DMS53 (cell line): ENCODE results near the gene NKAIN2.

Source experiments
- DNase-seq: peaks from one replicate; lab custom pipeline; 2025; lab: John Stamatoyannopoulos, UW

NKAIN2 gene

DNA sequence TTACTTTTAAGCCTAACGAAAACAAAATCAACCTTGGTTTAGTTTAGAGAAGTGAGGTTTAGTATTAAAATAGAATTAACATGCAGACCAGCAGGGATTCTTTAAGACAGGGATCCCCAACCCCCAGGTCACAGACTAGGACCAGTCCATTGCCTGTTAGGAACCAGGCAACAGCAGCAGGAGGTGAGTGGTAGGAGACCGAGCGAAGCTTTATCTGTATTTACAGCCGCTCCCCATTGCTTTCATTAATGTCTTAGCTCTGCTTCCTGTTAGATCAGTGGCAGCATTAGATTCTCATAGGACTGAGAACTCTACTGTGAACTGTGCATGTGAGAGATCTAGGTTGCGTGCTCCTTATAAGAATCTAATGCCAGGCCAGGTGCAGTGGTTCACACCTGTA is 225.9 kb downstream of the NKAIN2 start:
- DNase-seq, result no peak

DNA sequence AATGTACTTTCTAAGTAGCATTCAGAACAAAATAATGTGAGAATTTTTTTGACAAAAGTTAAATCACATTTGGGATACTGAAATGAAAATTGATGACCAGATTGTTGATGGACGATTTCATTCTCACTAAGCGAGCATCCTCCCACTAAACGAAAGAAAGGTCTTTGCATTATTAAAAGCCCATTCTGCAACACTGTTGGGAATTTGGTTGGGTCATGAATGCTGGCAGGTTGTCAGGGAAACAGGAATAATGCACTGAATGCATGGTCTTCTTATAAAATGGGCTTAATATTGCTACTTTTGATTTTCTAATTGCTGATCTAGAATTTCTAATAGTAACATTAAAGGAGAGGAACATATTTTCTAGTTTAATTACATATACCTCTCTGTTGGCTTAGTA is 229.8 kb downstream of the NKAIN2 start:
- peak; percentile 8 for DNase-seq

DNA sequence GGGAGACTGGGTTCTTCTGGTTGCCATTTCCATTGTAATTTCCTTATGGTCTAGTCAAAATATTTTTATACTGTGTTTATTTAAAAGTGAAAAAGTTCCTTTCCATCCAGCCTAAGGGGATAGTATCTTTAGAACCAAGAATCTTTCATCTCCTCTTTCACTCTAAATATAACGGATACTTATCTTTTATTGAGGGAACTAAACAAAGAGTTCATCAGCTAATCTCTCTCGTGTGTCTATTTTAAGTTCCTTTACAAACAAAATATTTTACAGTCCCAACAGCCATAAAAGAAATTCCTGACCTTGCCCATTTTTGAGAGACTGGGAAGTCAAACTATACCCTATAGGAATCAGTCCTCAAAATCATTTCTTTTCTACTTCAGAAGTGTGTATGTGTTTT is 232.7 kb downstream of the NKAIN2 start:
- no peak for DNase-seq

DNA sequence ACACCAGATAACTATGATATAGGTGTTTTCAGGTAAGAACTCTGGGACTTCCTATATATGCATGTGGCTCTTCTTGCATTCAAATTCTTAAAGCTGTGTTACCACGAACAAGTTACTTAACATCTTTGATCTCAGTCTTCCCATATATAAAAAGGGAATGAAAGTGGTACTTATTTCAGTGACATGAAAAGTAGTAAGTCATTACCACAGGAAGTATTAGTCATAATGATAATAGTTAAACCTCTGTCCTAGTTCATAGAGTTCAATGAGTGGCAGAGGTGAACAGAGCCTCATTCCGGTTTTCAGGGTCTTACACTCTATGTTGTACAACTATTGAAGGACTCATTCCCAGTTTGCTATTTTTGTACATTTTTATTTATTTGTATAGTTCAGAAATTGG is 237.0 kb downstream of the NKAIN2 start:
- DNase-seq, result peak; percentile 42

DNA sequence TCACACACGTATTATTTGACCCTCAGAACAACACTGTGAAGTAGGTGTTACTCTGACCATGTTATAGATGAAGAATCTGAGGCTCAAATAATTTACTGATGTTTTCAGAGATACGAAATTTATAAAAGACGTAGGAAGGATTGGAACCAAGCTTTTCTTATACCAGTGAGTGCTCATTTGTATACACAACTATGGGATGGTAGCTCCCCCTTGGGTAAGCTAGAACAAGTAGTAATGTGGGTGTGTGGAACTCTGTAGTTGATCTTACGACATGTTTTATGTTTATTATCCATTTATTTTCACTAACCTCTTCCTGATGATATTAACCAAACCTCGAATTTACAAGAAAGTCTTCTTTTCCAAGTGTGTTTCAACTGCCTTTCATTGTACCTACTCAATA is 248.5 kb downstream of the NKAIN2 start:
- no peak for DNase-seq

DNA sequence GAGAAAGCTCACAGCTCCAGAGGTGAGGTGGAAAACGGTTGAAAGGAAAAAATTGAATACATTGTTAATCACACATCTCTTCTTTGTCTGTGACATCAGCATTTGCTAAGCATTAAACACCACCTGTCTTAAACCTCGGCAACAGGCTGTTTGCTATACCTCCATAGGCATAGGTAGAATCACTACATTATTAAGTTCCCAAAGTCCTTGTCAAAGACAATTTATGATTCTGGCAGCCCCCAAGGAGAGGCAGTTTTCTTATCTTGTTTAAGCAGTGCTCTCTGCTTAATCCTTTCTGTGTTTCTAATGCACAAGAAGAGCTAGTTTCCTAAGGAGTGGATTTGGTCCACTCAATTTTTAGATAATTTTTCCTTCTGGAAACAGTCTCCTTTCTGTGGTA is 249.7 kb downstream of the NKAIN2 start:
- peak; percentile 1 for DNase-seq

DNA sequence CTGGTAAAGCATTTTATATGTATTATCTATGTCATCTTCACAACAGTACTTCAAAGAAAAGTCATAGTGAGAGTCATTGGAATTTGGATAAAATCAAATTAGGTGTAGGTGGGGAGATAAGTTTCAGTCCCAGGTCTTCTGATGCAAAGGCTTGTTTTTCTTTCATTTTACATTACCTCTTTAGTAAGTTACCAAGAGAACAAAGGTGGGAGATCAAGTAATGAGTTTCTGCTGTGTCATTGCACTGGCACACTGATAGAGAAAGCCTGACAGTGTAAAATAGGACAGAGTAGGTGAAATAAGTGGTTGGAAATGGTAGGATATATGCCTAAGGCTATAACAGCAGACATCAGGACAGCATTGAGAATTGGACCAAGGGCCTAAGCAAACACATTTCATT is 250.4 kb downstream of the NKAIN2 start:
- DNase-seq, result peak; percentile 2

DNA sequence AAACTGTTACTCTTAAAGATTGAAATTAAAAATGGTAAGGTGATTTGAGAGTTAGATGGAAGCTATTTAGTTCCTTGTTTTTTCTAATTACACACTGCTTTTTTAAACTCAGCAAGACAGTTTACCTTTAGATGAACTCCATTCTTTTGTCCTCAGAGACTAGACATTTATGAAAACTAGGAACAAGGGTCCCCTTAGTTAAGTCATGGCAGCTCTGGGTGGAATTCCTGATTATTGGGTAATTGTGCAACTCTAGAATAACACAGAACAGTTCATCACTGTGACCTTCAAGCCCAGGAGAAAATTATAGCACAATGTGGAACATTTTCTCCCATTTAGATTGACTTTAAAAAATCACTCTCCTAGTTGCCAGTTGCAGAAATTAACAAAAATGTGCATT is 251.7 kb downstream of the NKAIN2 start:
- no peak for DNase-seq

DNA sequence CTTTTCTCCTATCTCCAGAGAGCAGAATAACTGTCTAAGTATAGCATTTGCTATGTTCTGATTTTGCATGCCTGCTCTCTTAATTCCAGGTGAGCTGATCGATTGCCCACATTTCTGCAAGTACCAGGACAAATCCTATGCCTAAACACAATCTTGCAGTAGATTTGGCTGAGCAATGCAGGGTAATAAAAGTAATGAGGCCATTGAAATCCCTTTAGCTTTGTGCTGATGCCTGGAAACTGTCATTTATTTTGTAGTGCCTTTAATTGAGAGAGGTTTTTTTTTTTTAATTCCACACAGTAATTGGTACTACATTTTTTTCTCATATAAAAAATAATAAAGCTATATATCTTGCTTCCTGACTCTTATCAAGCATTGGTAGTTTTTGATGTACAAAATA is 252.3 kb downstream of the NKAIN2 start:
- no peak for DNase-seq

DNA sequence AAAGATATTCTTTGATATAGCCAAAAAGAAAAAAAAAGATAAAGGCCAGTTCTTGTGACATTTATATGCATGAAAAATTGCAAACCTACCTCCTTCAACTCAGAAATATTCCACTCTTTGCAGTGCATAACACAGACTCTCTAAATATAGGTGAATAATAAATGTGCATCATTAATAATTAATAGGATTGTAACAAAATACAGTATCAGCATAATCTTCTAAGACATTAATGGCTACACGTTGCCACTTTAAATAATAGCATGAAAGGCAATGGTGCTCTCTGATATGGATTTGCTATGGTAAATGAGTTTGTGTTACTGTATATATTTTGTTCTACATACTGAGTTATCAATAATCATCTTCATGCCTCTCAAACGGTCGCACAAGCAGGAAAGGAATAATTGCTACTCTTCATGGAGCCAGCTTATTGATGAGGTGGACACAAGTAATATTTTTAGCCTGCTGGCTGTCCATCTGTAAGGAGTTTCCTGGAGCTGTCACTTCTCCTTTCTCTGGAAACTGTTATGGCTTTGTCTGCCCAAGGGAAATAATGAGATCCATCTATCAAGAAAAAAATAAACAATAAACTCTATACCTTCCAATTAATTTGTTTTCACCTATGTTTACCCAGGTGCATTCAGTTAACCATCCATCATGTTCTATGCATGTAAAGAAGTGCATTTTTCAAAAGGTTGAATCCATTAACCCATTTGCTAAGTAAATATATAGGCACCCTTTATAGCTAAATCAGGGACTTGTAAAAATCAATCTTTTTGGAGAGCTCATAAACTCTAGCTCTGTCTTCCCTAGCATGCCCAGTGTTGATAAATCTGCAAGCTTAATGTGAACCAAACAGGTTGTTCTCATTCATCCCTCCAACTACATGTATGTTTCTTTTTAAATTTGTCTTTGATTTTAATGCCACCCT is 253.0 kb downstream of the NKAIN2 start:
- peak; percentile 2 for DNase-seq

DNA sequence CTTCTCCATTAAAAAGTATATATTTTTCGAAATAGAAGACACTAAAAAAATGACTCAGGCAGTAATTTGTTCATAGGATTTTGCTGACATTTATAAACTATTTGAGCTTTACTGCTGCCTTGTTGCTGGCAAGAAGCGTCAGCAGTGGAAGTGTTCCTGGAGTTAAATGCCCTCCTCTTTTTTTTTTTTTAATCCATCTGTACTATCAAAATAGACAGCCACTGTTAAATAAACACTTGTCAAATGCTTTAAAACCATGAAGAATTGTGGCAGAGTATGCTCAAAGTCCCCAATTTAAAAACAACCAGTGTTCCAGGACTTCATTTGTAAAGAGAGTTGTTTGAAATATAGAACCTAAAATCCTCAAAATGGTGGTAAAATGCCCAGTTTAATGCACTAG is 253.8 kb downstream of the NKAIN2 start:
- peak; percentile 3 for DNase-seq

DNA sequence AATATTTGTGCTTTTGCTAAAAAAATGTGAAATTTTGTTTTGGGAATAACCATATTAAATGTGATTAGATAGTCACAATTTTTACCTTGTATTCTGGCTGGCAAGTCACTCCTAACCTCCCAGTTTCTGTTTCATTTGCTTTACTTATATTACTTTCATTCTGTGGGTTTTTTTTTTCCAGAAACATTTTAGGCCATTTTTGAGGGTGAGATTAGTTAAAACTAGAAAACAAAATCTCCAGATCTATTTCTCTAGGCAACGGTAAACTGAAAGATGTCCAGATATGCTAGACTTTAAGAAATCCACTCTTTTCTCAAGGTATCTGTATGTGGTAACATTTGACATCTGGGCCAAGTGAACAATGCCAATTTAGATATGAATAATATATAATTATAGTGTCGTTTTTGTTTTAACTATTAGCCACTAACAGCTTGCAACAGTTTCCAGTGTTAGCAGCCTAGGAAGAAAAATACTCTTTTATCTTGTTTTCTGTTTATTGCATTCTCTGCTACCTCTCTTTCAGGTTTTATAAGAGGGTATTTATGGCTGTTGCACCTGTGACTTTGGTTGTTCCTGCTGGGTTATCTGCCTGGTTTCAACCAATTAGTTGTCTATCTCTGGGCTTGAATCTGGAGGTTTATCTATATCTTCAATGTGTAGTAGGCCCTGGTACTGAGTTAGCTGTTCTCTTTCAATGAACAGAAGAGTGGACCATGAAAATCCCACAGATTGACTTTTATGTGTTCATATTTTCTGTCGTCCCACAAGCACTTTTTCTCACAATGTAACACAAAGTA is 260.9 kb downstream of the NKAIN2 start:
- DNase-seq, result no peak

DNA sequence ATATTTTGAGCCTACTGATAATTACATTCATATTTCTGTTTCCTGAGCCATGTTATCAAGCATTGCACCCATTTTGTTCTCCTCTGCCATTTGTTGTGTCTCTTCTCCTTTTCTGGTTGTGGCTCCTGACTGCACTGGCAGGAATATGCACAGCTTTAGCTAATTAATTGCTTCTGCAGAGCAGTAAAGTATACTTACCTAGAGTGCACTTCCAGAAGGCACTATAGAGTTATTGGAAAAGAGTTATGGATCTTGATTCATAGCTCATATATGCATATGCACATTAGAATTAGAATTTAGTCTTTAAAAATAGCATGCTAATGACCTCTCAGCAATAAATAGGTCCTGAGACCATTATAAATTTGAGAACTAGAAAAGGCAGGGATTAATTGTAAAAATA is 262.6 kb downstream of the NKAIN2 start:
- no peak for DNase-seq

DNA sequence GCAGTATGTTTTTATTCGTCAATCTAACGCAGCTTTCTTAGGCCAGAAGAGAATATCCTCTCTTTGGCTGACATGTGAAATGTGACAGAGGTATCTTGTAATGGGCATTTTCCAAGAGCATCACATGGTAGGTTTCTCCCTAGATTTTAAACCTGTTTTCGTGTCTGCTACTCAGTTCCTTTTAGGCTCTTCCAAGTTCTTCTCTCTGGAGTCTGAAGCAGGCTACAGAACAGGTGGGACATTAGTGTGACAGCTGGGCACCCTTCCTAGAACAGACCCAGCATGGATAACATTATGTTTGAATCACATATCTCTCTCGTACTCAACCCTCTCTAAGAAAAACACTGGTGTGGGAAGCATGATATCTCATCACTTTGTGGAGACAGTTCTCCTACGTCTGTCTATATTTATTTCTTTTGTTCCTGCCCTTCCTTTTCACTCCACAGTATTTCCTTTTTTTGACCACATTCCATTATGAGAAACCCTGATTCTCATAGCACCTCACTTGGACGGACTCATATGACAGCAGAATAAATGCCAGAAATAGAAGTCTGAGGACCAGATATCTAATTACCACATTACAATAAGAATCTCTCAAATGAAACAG is 263.4 kb downstream of the NKAIN2 start:
- DNase-seq, result no peak

DNA sequence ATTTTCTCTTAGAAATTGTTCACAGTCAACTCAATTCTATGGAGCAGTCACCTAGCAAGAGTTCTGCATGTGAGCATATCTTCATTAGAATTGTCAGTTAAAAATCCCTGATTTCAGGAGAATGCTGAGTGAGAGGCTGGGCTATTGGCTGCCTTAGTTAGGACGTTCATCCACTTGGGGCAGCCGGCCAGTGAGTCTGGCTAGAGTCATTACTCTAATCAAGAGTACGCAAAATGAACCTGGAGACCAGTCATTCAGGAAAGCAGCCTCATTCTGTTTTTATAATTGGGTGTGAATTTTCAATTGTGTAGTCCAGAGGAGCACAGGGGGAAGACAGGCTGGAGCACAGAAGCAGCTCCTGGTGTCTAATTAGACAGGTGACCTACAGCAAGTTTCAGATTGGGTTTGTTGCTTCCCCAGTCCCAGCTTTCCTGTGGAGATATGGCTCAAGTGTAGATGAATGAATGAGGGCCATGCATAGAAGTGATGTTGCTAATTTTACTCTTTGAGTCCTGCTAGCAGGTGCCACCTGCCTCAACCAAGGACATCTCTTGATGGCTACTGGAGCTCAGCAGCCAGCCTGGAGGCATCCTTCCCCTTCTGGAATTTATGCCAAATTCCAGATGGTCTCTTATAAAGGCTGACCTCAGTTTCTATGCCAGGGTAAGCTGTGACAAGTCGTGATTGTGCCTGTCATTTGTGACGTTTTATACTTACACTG is 265.7 kb downstream of the NKAIN2 start:
- DNase-seq, result no peak

DNA sequence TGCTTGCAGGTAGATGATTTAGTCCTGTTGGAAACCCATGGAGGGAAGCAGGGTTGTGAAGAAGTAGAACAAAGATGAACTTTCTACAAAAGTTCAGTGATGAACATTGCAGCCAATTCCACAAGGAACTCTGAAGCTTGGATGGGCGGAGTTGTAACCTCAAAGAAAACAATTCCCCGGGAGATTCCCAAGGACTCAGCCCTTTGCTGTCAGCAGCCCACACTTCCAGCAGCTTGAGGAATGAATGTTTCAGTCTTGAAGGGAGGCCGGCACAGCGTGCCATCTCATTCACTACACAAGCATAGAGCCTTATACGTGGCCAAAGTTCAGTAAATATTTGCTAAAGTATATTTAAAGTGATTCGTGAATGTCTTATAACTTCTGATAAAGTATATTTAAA is 269.4 kb downstream of the NKAIN2 start:
- DNase-seq, result no peak

DNA sequence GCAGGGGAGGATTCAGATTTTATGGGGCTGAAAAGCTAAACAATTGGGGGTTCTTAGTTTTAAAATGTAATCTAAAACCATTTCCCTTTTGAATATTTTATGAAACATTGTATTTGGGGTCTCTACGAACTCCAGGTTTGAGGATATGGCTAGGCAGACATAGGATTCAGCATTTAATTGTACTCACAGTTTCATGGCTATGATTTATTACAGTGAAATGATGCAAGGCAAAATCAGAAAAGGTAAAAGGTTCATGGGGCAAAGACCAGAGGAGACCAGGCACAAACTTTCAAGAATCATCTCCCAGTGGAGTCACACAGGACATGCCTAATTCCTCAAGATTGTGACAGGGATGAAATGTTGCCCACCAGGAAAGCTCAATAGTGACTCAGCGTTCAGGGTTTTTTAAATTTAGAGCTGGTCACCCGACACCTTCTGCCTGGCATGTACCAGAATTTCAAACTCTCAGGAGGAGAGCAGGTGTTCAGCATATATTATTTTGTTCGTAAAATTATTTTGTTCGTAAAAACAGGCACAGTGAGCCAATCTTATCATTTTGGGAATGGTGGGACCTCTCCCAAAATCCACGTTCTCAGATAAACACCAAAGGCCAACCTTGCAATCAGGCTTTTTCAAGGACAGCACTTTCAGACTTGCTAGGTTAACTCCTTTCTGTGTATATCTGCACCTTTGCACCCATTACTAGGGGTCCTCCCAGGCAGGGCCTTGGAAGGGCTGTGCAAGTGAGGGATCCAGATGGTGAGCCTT is 270.3 kb downstream of the NKAIN2 start:
- no peak for DNase-seq

DNA sequence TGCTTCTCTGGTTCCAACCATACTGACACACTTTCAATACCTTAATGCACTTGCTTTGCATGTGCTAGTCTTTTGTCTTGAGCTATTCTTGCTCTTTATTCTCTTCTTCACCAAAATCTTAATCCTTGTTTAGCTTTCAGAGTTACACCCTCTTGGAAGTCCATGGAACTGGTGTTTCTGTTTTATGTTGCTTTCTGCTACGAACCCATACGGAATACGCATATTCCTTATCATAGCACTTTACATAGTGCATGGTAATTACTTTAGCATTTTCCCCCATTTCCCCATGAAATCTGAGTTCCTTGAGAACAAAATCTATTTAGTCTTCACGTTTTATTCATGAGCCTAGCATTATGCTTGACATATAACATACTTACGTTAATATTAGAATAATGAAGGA is 270.9 kb downstream of the NKAIN2 start:
- DNase-seq, result no peak

DNA sequence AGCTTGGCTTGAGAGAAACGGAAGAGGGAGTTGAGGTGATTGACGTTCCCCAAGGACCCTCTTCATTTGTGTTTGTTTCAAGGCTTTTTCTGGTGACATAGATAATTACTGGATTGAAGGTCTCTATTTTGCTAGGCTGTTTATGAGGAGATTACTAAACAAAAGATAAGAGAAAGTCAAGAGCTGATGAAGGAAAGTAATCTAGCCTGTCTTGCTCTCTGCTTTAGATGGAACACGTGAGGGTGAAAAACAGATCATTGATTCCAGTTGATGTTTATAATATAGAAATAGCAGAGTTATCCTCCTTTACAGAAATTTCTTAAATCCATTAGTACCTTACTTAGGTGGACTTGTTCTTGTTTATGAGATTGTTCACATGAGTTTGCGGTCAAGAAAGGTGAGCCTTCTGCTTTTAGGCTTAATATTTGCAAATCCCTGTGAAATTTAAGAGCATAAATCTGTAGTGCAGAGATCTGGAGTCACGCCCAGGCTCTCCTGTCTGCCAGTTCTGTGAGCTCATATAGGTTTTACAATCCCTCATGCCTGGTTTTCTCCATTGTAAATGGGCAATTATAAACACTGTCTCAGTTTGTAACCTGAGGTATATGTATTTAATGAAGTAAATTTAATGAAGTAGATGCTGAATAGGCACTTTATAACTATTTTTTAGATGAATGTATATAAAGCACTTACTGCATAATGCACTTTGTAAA is 272.8 kb downstream of the NKAIN2 start:
- no peak for DNase-seq

DNA sequence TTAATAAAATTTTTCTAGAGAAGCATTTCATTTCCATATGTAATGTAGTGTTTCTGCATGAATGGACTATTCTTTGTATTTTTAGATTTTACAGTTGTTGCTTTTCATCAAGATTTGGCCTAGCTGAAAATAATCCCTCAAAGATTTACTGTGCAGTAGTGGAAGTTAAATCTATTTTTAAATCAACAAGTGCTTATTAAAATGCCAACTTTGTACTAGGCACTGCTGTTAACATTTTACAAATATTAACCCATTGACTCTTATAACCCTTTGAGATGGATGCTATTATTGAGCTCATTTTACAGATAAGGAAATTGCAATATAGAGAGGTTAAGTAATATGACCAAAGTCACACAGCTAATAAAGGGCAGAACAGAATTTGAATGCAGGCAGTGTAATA is 274.5 kb downstream of the NKAIN2 start:
- DNase-seq, result no peak

DNA sequence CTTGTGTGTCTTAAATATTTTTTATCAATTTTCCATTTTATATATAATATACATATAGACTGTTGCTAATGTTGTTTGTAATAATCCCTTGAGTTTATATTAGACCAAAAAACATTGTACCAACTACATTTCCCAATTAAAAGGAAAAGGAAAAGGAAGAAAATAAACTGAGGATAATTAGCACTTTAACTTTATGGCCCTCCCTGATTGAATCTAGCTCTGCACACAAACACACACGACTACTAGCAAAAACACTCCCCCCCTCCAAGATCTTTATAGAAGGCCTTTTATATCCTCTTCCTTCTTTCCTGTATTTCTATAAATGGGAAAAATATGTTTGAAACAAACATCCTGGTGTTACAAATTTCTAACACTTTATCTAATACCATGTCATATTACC is 276.8 kb downstream of the NKAIN2 start:
- DNase-seq, result no peak
